NCI-H2196 treated with DMSO at 0.1 percent for 48 hours (cell line): ENCODE results near the gene SMG7.
"Not testable (repeated sequence)": the region's sequence is repeated elsewhere in the genome, so short reads cannot be mapped to it uniquely, and the experiment has no call there.

Source experiments
- DNase-seq: peaks from one replicate; lab custom pipeline; 2025; ENCODE audit not compliant: unreplicated experiment; lab: John Stamatoyannopoulos, UW

The SMG7 gene, protein sequence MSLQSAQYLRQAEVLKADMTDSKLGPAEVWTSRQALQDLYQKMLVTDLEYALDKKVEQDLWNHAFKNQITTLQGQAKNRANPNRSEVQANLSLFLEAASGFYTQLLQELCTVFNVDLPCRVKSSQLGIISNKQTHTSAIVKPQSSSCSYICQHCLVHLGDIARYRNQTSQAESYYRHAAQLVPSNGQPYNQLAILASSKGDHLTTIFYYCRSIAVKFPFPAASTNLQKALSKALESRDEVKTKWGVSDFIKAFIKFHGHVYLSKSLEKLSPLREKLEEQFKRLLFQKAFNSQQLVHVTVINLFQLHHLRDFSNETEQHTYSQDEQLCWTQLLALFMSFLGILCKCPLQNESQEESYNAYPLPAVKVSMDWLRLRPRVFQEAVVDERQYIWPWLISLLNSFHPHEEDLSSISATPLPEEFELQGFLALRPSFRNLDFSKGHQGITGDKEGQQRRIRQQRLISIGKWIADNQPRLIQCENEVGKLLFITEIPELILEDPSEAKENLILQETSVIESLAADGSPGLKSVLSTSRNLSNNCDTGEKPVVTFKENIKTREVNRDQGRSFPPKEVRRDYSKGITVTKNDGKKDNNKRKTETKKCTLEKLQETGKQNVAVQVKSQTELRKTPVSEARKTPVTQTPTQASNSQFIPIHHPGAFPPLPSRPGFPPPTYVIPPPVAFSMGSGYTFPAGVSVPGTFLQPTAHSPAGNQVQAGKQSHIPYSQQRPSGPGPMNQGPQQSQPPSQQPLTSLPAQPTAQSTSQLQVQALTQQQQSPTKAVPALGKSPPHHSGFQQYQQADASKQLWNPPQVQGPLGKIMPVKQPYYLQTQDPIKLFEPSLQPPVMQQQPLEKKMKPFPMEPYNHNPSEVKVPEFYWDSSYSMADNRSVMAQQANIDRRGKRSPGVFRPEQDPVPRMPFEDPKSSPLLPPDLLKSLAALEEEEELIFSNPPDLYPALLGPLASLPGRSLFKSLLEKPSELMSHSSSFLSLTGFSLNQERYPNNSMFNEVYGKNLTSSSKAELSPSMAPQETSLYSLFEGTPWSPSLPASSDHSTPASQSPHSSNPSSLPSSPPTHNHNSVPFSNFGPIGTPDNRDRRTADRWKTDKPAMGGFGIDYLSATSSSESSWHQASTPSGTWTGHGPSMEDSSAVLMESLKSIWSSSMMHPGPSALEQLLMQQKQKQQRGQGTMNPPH

DNA sequence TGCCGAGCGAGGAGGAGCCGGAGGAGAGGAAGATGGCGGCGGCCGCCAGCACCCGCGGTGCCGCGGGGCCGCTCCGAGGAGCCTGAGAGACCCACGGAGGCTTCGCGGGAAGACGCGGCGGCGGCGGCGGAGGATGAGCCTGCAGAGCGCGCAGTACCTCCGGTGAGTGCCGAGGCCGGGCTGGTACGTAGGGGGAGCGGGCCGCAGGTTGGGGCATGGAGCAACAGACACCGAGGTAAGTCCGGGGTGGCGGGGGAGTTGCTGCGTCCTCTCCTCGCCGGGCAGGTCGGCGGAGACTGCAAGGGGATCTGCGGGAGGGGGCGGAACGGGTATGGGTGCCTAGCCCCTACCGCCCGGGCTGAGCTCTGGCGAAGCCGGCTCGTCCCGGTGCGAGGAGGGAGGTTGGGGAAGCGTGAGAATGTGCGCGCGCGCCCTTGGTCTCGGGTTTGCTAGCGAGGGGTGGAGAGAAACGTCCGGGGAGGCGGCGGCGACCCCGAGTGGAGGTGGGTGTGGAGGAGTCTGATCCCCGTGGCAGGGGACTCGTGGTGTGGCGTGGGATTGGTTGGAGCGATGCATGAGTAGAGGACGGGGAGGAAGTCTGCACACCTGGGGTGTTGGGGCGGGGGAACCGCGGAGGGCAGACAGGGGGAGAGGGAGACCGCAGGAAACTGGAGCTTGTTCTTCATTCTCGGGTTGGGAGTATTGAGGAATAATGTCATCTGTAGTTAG, at the start of gene SMG7:
SMG7 (plus strand) TSS at position 12 of the 729 bp plus-strand sequence; CDS start at position 134, 122 bp downstream.
- no peak for DNase-seq

DNA sequence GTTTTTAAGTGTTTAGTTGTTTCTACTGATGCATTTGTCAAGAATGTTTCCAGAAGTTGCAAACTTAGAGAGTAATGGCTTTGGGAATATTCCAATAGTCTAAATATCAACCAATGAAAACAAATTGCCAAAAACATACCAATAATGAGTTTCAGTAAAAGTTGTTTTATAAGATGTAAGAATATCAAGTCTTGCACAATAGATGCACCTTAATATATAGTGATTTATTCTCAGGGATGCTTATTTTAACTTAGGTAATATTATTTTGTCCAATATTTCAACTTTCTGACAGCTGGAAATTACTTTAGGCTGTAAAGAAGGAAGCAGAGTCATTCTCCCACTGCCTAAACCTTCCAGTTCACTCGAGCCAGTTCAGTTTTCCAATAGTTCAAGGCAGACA, 48.8 kb upstream of the SMG7 start:
- DNase-seq: no peak

DNA sequence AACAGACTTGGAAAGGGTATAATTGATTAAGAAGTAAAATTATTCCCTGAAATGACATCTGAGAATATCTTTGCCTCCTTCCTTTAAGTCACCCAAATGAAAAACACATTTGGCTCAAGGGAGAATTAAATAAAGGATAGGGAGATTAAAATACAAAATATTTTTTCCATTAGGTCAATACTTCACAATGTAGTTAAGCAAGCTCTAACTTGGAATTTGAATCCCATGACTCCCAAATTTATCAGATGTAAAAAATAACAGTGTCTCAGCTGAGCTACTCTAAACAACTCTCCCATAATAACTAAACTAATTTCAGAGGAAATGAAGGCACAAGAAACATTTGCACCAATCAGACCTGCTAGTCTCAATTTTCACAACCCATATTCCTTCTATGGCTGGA, 47.6 kb upstream of the SMG7 start:
- DNase-seq: no peak

GRCh38 chr1:183427591-183427990, 44.7 kb upstream of the SMG7 start:
- not testable (repeated sequence) for DNase-seq

GRCh38 chr1:183431840-183432547, 40.3 kb upstream of the SMG7 start:
- no peak for DNase-seq

DNA sequence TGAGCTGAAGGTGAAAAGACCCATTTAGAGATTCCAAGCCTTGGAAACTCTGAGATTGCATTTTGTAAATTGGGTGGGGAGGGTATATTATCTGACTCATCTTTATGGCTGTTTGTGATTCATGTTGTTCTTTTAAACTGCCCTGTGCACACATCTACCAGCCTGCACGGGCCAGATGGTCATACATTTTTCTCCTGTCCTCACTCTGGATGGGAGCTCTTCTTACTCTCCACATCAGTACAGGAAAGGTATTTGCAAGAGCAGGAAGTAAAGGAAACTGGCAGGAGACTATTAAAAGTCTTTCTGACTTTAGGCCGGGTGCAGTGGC, 39.8 kb upstream of the SMG7 start:
- no peak for DNase-seq

DNA sequence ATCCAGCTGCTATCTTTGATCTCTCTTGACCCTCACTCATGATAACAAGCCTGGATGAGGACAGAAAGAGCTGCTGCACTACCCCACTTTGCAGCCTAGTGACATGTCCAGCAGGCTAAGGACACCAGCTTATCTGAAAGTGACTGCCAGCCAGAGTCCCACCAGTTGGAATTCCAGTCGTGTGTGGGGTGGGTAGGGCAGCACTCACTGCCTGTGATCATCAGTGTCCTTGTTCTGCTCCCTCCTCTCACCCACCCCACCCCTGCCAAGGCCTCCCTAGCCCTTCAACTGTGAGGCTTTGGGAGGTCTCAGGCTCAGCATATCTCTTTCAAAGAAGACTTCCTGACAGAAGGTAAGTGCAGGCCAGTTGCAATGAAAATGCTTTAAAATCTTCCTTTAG, 38.6 kb upstream of the SMG7 start:
- DNase-seq: no peak

GRCh38 chr1:183435497-183435896, 36.8 kb upstream of the SMG7 start:
- DNase-seq: no peak

- no peak for DNase-seq
Measured at GRCh38 chr1:183438060-183438459, 34.2 kb upstream of the SMG7 start.

DNA sequence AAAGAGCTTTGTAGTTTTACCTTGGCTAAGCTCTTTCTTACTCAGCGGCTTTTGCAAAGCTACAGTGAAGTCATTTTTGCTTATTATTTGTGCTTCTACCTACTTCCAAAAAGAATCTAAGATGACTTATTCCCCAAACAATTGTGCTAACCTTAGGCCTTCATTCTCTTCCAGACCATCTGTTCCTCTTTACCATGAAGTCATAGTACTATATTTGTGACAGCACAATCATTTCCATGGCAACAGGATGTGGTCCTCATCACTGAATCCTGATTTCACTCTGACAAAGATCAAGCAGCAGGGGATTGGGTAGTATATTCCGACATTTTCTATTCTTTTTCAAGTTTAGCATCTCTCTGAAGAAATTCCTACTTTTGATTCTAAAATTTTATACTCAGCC, 29.3 kb upstream of the SMG7 start:
- no peak for DNase-seq

- DNase-seq: no peak
Measured at GRCh38 chr1:183443466-183443865, 28.8 kb upstream of the SMG7 start.

GRCh38 chr1:183444243-183444642, 28.1 kb upstream of the SMG7 start:
- no peak for DNase-seq

GRCh38 chr1:183449223-183449770, 23.0 kb upstream of the SMG7 start:
- DNase-seq: no peak

GRCh38 chr1:183450093-183450492, 22.2 kb upstream of the SMG7 start:
- no peak for DNase-seq

GRCh38 chr1:183454377-183454776, 17.9 kb upstream of the SMG7 start:
- DNase-seq: no peak

DNA sequence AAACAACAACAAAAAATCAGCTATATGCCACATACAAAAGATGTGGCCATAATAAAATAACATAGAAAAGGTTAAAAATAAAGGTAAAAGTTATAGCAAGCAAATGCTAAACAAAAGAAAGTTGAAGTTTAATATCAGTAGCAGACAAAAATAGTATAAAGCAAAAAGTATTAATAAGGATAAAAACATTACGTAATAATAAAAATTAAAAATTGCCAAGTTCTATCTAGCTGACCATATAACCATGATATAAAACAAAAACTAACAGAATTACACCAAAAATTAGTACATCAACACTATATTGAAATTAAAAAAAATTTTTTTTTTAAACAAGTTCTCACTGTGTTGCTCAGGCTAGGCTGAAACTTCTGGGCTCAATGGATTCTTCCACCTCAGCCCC, 15.5 kb upstream of the SMG7 start:
- no peak for DNase-seq

GRCh38 chr1:183457449-183457848, 14.8 kb upstream of the SMG7 start:
- no peak for DNase-seq

GRCh38 chr1:183460596-183460995, 11.7 kb upstream of the SMG7 start:
- no peak for DNase-seq

- no peak for DNase-seq
Measured at GRCh38 chr1:183461350-183461749, 10.9 kb upstream of the SMG7 start.

- DNase-seq: no peak
Measured at GRCh38 chr1:183463566-183463965, 8.7 kb upstream of the SMG7 start.
